ENCODE data around the gene ATP5PB.

Gene ATP5PB

GRCh38 chr1:111412839-111413238 is 36.4 kb upstream of the ATP5PB start:
- no peak for DNase-seq (ENCODE audit: insufficient read length, low spot score)
- no peak for FAIRE-seq
- TF ChIP-seq, protein P1, sequence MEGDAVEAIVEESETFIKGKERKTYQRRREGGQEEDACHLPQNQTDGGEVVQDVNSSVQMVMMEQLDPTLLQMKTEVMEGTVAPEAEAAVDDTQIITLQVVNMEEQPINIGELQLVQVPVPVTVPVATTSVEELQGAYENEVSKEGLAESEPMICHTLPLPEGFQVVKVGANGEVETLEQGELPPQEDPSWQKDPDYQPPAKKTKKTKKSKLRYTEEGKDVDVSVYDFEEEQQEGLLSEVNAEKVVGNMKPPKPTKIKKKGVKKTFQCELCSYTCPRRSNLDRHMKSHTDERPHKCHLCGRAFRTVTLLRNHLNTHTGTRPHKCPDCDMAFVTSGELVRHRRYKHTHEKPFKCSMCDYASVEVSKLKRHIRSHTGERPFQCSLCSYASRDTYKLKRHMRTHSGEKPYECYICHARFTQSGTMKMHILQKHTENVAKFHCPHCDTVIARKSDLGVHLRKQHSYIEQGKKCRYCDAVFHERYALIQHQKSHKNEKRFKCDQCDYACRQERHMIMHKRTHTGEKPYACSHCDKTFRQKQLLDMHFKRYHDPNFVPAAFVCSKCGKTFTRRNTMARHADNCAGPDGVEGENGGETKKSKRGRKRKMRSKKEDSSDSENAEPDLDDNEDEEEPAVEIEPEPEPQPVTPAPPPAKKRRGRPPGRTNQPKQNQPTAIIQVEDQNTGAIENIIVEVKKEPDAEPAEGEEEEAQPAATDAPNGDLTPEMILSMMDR (IDR thresholded peaks at IDR 0.05; ENCODE audit: insufficient read depth, missing control alignments): no peak

DNA sequence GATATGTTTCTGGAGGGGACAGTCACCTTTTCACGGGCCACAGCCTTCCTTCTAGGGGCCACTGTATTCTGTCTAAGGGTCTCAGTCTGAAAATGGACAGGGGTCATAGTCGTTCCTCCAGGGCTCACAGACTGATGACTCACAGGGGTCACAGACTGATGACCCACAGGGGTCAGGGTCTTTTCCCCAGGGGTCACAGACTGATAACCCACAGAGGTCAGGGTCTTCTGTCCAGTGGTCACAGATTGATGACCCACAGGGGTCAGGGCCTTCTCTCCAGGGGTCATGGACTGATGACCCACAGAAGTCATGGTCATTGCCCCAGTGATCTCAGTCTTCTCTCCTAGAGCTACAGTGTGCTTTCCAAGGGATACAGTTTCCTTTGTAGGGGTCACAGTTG is 34.5 kb upstream of the ATP5PB start:
- FAIRE-seq: no peak
- TF ChIP-seq, protein P1 (IDR thresholded peaks at IDR 0.05; ENCODE audit: insufficient read depth, missing control alignments): no peak
- no peak for DNase-seq (ENCODE audit: insufficient read length, low spot score)

DNA sequence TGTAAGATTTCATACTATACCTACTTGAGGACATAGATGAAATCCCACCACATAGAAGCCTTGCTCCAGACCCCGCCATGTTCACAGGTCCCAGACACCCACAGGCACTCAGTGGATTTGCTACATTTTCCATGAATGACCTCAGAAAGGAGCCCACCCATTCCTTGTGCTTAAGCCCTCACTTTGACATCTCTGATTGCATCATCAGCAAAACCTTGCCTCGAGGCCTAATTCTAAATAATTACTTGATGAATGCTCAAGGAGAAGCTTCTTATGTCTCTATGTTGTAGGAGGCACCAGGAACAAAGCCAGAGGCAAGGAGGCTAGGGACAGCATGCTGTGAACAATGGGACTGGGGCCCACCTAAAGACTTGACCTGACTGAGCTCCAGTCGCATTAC is 33.8 kb upstream of the ATP5PB start:
- DNase-seq (ENCODE audit: insufficient read length, low spot score) (no peak), FAIRE-seq (no peak)
- TF ChIP-seq, protein P1 (IDR thresholded peaks at IDR 0.05; ENCODE audit: insufficient read depth, missing control alignments): no peak

GRCh38 chr1:111417755-111418154 is 31.5 kb upstream of the ATP5PB start:
- FAIRE-seq (no peak), DNase-seq (ENCODE audit: insufficient read length, low spot score) (no peak)
- TF ChIP-seq, protein P1 (IDR thresholded peaks at IDR 0.05; ENCODE audit: insufficient read depth, missing control alignments): no peak

DNA sequence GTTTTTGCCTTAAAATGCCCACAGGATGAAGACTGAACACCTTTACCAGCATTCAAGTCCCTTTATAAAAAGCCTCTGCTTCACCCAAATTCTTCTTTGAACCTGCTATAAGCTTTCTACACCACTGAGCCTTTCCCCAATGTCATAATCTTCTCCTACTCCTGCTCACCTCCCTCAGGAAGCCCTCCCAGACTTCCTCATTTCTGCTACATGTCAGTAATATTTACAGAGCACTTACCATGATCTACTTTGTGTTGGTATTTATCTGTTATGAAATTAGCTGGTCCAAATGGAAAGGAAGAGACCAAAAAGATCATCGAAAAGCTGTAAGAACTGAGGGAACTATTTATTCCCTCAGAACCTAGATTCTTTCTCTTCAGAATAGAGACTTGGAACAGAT is 30.2 kb upstream of the ATP5PB start:
- FAIRE-seq (no peak), DNase-seq (ENCODE audit: insufficient read length, low spot score) (no peak)
- TF ChIP-seq, protein P1 (IDR thresholded peaks at IDR 0.05; ENCODE audit: insufficient read depth, missing control alignments): no peak

GRCh38 chr1:111420377-111420776 is 28.9 kb upstream of the ATP5PB start:
- TF ChIP-seq, protein P1 (IDR thresholded peaks at IDR 0.05; ENCODE audit: insufficient read depth, missing control alignments): no peak
- FAIRE-seq (no peak), DNase-seq (ENCODE audit: insufficient read length, low spot score) (no peak)

GRCh38 chr1:111422546-111423391 is 26.5 kb upstream of the ATP5PB start:
- FAIRE-seq: no peak
- TF ChIP-seq, protein P1 (IDR thresholded peaks at IDR 0.05; ENCODE audit: insufficient read depth, missing control alignments): no peak
- DNase-seq (ENCODE audit: insufficient read length, low spot score): no peak
